Activated naive CD8-positive, alpha-beta T cell treated with anti-CD3 and anti-CD28 coated beads, Interleukin-2, amount 50 U/mL, for 24 hours (primary cell): Measurements from ENCODE around the gene SLC6A16.
"Not testable (repeated sequence)": the region's sequence is repeated elsewhere in the genome, so short reads cannot be mapped to it uniquely, and the experiment has no call there.

Source experiments
- ATAC-seq: fragments of 150-1000 bp; cut with Tn5 transposase; one replicate; pipeline ENCODE4 v1.10.0; 2021
- DNase-seq: peaks from one replicate; pipeline ENCODE4 v3.0.0; 2021
- H3K27ac Mint-ChIP-seq: one replicate; pipeline ENCODE4 v1.8.0; 2021; ENCODE audit warnings: mild to moderate bottlenecking, mixed read lengths
- H3K27me3 Mint-ChIP-seq: one replicate; pipeline ENCODE4 v1.8.0; 2021; ENCODE audit warnings: mixed read lengths
- H3K36me3 Mint-ChIP-seq: one replicate; pipeline ENCODE4 v1.8.0; 2021; ENCODE audit warnings: low read depth, mixed read lengths
- H3K4me1 Mint-ChIP-seq: one replicate; pipeline ENCODE4 v1.8.0; 2021; ENCODE audit warnings: mixed read lengths
- H3K4me3 Mint-ChIP-seq: one replicate; pipeline ENCODE4 v1.8.0; 2021; ENCODE audit warnings: mild to moderate bottlenecking, moderate library complexity, mixed read lengths
- H3K9me3 Mint-ChIP-seq: one replicate; pipeline ENCODE4 v1.8.0; 2021; ENCODE audit warnings: mixed read lengths

SLC6A16 gene

GRCh38 chr19:49324801-49325576 lies at the start of gene SLC6A16:
Gene SLC6A16, minus strand, starts transcription at chr19:49325191. Its CDS starts 13,844 bp downstream, at chr19:49311347.
- DNase-seq (no peak), ATAC-seq (no peak)
- Mint-ChIP-seq H3K27me3 (no peaks in the 10 kb centered on the region), H3K4me3 (peak within 1 kb of the TSS; percentile 1), H3K9me3 (no peaks in the 10 kb centered on the region), H3K27ac (peak within 1 kb of the TSS; percentile 74), H3K36me3 (peaks cover 10% of the 10 kb centered on the region), H3K4me1 (peaks cover 37% of the 10 kb centered on the region)

- peaks cover 18% of the 10 kb centered on the region for H3K27me3 Mint-ChIP-seq
- not testable (repeated sequence) for H3K4me3 Mint-ChIP-seq, H3K36me3 Mint-ChIP-seq, DNase-seq, H3K27ac Mint-ChIP-seq, ATAC-seq, H3K4me1 Mint-ChIP-seq, H3K9me3 Mint-ChIP-seq
Measured at GRCh38 chr19:49373174-49373573, 48.2 kb upstream of the SLC6A16 start.

GRCh38 chr19:49371184-49371583 lies 46.2 kb upstream of the SLC6A16 start:
- H3K9me3 Mint-ChIP-seq = no peaks in the 10 kb centered on the region
- ATAC-seq (no peak), DNase-seq (no peak)
- H3K4me3 Mint-ChIP-seq = no peak overlapping the region
- no peak overlapping the region for H3K27ac Mint-ChIP-seq
- H3K27me3 Mint-ChIP-seq = peaks cover 15% of the 10 kb centered on the region
- H3K4me1 Mint-ChIP-seq = no peaks in the 10 kb centered on the region
- no peaks in the 10 kb centered on the region for H3K36me3 Mint-ChIP-seq

- ATAC-seq (no peak), DNase-seq (no peak)
- Mint-ChIP-seq H3K4me3 (no peak overlapping the region), H3K9me3 (no peaks in the 10 kb centered on the region), H3K27ac (no peak overlapping the region), H3K36me3 (no peaks in the 10 kb centered on the region), H3K4me1 (no peaks in the 10 kb centered on the region), H3K27me3 (peaks cover 9% of the 10 kb centered on the region)
Measured at GRCh38 chr19:49368711-49369358, 43.8 kb upstream of the SLC6A16 start.

GRCh38 chr19:49366110-49366509 lies 41.1 kb upstream of the SLC6A16 start:
- H3K9me3 Mint-ChIP-seq = no peaks in the 10 kb centered on the region
- H3K27me3 Mint-ChIP-seq = peaks cover 17% of the 10 kb centered on the region
- H3K4me1 Mint-ChIP-seq = peaks cover 8% of the 10 kb centered on the region
- ATAC-seq (no peak), DNase-seq (no peak)
- no peak overlapping the region for H3K27ac Mint-ChIP-seq
- no peaks in the 10 kb centered on the region for H3K36me3 Mint-ChIP-seq
- no peak overlapping the region for H3K4me3 Mint-ChIP-seq

- ATAC-seq (no peak), DNase-seq (no peak)
- Mint-ChIP-seq H3K27me3 (peaks cover 26% of the 10 kb centered on the region), H3K36me3 (no peaks in the 10 kb centered on the region), H3K4me3 (no peak overlapping the region), H3K27ac (no peak overlapping the region), H3K4me1 (peaks cover 11% of the 10 kb centered on the region), H3K9me3 (no peaks in the 10 kb centered on the region)
Measured at GRCh38 chr19:49364083-49364737, 39.2 kb upstream of the SLC6A16 start.

- H3K4me1 Mint-ChIP-seq = peaks cover 11% of the 10 kb centered on the region
- ATAC-seq = peak; percentile 84
- no peak within 1 kb of the TSS for H3K4me3 Mint-ChIP-seq
- DNase-seq = peak; percentile 88
- H3K27ac Mint-ChIP-seq = no peak within 1 kb of the TSS
- no peaks in the 10 kb centered on the region for H3K36me3 Mint-ChIP-seq
- no peaks in the 10 kb centered on the region for H3K9me3 Mint-ChIP-seq
- peaks cover 22% of the 10 kb centered on the region for H3K27me3 Mint-ChIP-seq
Measured at GRCh38 chr19:49363268-49364082, 38.5 kb upstream of the SLC6A16 start, which contains the start of gene DKKL1. Gene DKKL1, plus strand, starts transcription at chr19:49363877. Its CDS starts 122 bp downstream, at chr19:49363999.

GRCh38 chr19:49362929-49363267 lies 37.9 kb upstream of the SLC6A16 start:
- Mint-ChIP-seq H3K27ac (no peak overlapping the region), H3K27me3 (peaks cover 22% of the 10 kb centered on the region), H3K36me3 (no peaks in the 10 kb centered on the region), H3K4me3 (no peak overlapping the region), H3K9me3 (no peaks in the 10 kb centered on the region), H3K4me1 (peaks cover 11% of the 10 kb centered on the region)
- DNase-seq (no peak), ATAC-seq (no peak)

- ATAC-seq (no peak), DNase-seq (peak; percentile 27)
- no peaks in the 10 kb centered on the region for H3K36me3 Mint-ChIP-seq
- H3K27me3 Mint-ChIP-seq = peaks cover 24% of the 10 kb centered on the region
- peak within 1 kb of the TSS; percentile 55 for H3K4me3 Mint-ChIP-seq
- no peak within 1 kb of the TSS for H3K27ac Mint-ChIP-seq
- no peaks in the 10 kb centered on the region for H3K9me3 Mint-ChIP-seq
- peaks cover 12% of the 10 kb centered on the region for H3K4me1 Mint-ChIP-seq
Measured at GRCh38 chr19:49362048-49362928, 37.3 kb upstream of the SLC6A16 start, which contains the start of gene TEAD2. Gene TEAD2, minus strand, starts transcription at chr19:49362416. Its CDS starts 2,341 bp downstream, at chr19:49360075.

GRCh38 chr19:49361438-49362047 lies 36.6 kb upstream of the SLC6A16 start:
- H3K9me3 Mint-ChIP-seq = no peaks in the 10 kb centered on the region
- peaks cover 20% of the 10 kb centered on the region for H3K4me1 Mint-ChIP-seq
- DNase-seq (peak; percentile 25), ATAC-seq (no peak)
- no peaks in the 10 kb centered on the region for H3K36me3 Mint-ChIP-seq
- H3K4me3 Mint-ChIP-seq = peak overlapping the region; percentile 55
- H3K27me3 Mint-ChIP-seq = peaks cover 31% of the 10 kb centered on the region
- no peak overlapping the region for H3K27ac Mint-ChIP-seq

GRCh38 chr19:49359851-49360820 lies 35.1 kb upstream of the SLC6A16 start:
- no peak for ATAC-seq
- no peak overlapping the region for H3K27ac Mint-ChIP-seq

GRCh38 chr19:49357186-49357585 lies 32.2 kb upstream of the SLC6A16 start:
- ATAC-seq (no peak), DNase-seq (no peak)
- Mint-ChIP-seq H3K4me1 (peaks cover 30% of the 10 kb centered on the region), H3K4me3 (no peak overlapping the region), H3K27ac (no peak overlapping the region), H3K27me3 (peaks cover 44% of the 10 kb centered on the region), H3K36me3 (no peaks in the 10 kb centered on the region), H3K9me3 (no peaks in the 10 kb centered on the region)

More at GRCh38 chr19:49359851-49360820, 35.1 kb upstream of the SLC6A16 start:
- H3K4me3 Mint-ChIP-seq = no peak overlapping the region
- DNase-seq = no peak
- H3K4me1 Mint-ChIP-seq = peaks cover 30% of the 10 kb centered on the region
- no peaks in the 10 kb centered on the region for H3K9me3 Mint-ChIP-seq
- H3K36me3 Mint-ChIP-seq = no peaks in the 10 kb centered on the region
- peaks cover 43% of the 10 kb centered on the region for H3K27me3 Mint-ChIP-seq
